Motor neuron (in vitro differentiated cells): ENCODE measurements around the gene ADH7. TPM values are rescaled to one million over a fixed set of nuclear protein-coding genes. Genes with fewer than 3 reads are reported as not detected.

Experiments used
- ATAC-seq, 8 experiments: fragments of 200-7000 bp; cut with Tn5 transposase; replicated peaks in 6 of 8; 2 replicates each; pipeline ENCODE4 v1.8.0; 2021; ENCODE audit warnings: mild to moderate bottlenecking in 8 of 8, moderate library complexity in 8 of 8
- H3K27ac ChIP-seq, 2 donors: fragments of 250-450 bp; sonication (Bioruptor Pico); 2 replicates each; pipeline ENCODE4 v1.9.0; 2021; ENCODE audit warnings: antibody characterized with exemption in 2 of 2, mild to moderate bottlenecking in 2 of 2, moderate library complexity in 1 of 2
- H3K4me1 ChIP-seq, 2 donors: fragments of 250-450 bp; sonication (Bioruptor Pico); replicated peaks in 1 of 2; 2 replicates each; pipeline ENCODE4 v1.6.1; 2021; ENCODE audit warnings: antibody characterized with exemption in 2 of 2, mild to moderate bottlenecking in 2 of 2, moderate library complexity in 1 of 2
- H3K4me3 ChIP-seq, 5 donors: fragments of 250-450 bp; sonication (Bioruptor Pico); 2 replicates each; pipeline ENCODE4 v1.9.0; 2021; ENCODE audit warnings: antibody characterized with exemption in 5 of 5, mild to moderate bottlenecking in 5 of 5, moderate library complexity in 4 of 5
- WGBS, 10 experiments: fragments of 450-650 bp; shearing (Covaris generic); methylation state at CpG; one replicate each; pipeline ENCODE4 v1.0.0; 2022; 5-methylcytosine and 5-hydroxymethylcytosine counted together
- in situ Hi-C, 9 experiments: fragments of 400-800 bp; cut with MboI; loops; one replicate each; pipeline ENCODE4 v1.15.0; 2021; ENCODE audit warnings: low sequenced_read_pairs in 9 of 9, low pct_unique_long_range_greater_than_20kb in 2 of 9; ENCODE audit not compliant: unreplicated experiment in 9 of 9
- total RNA-seq, 8 experiments: library from RNA; unstranded; fragments of 300-600 nt; gene quantifications; 2 replicates each; pipeline versions ENCODE4 v1.2.3 to v1.2.4, GENCODE V29; 2022

ADH7 gene
- total RNA-seq, 8 experiments from 2014 or later: 0.09 to 3.0 (median 0.29) TPM; not detected in 5

GRCh38 chr4:99411041-99411440 lies 24.1 kb downstream of the ADH7 start:
- in situ Hi-C loops: loop anchor here in 1 of 9 experiments (25.0 kb wide), 1 partner anchor 299 kb away; no protein-coding TSS in a partner anchor
- no peak for ATAC-seq
- Histone ChIP-seq H3K4me1 (no peaks in the 10 kb centered on the region), H3K27ac (no peak overlapping the region), H3K4me3 (no peak overlapping the region)

- H3K4me1 ChIP-seq: no peaks in the 10 kb centered on the region
- WGBS, 10 experiments: 89% methylated on average over 3 of the region's 5 CpGs; no CpG with 5 or more reads in 9 of the 10 experiments
- no peak overlapping the region for H3K27ac ChIP-seq
- no peak overlapping the region for H3K4me3 ChIP-seq
- in situ Hi-C loops: loop anchor here in 1 of 9 experiments (25.0 kb wide), 1 partner anchor 298 kb away; no protein-coding TSS in a partner anchor
- no peak for ATAC-seq
Measured at GRCh38 chr4:99410075-99410474, 25.1 kb downstream of the ADH7 start.

- ATAC-seq: no peak
- in situ Hi-C loops: loop anchor here in 2 of 9 experiments (10.0 to 25.0 kb wide), 3 partner anchors 204 to 296 kb away; no protein-coding TSS in a partner anchor
- Histone ChIP-seq H3K27ac (no peak overlapping the region), H3K4me1 (no peaks in the 10 kb centered on the region), H3K4me3 (no peak overlapping the region)
Measured at GRCh38 chr4:99408346-99408745, 26.8 kb downstream of the ADH7 start.

- 0 to 62% (median 36%) methylated on average over 2 to 6 of the region's 6 CpGs for WGBS, 10 experiments
- peak in 7 of 8 experiments; percentile 59 to 88 (median 78) for ATAC-seq
- in situ Hi-C loops: loop anchor here in 2 of 9 experiments (10.0 to 25.0 kb wide), 3 partner anchors 201 to 293 kb away; no protein-coding TSS in a partner anchor
- Histone ChIP-seq H3K27ac (no peak overlapping the region), H3K4me3 (no peak overlapping the region), H3K4me1 (no peaks in the 10 kb centered on the region)
Measured at GRCh38 chr4:99405433-99406115, 29.6 kb downstream of the ADH7 start.

GRCh38 chr4:99404595-99405287 lies 30.4 kb downstream of the ADH7 start:
- H3K4me1 ChIP-seq: no peaks in the 10 kb centered on the region
- peak in 3 of 8 experiments; percentile 36 to 66 (median 48) for ATAC-seq
- H3K27ac ChIP-seq: no peak overlapping the region
- in situ Hi-C loops: loop anchor here in 2 of 9 experiments (10.0 to 25.0 kb wide), 3 partner anchors 200 to 292 kb away; no protein-coding TSS in a partner anchor
- no peak overlapping the region for H3K4me3 ChIP-seq
- 18 to 90% (median 66%) methylated on average over 1 to 4 of the region's 4 CpGs; no CpG with 5 or more reads in 1 of the 10 experiments for WGBS, 10 experiments

GRCh38 chr4:99403380-99404184 lies 31.6 kb downstream of the ADH7 start:
- in situ Hi-C loops: loop anchor here in 2 of 9 experiments (10.0 to 25.0 kb wide), 3 partner anchors 199 to 291 kb away; no protein-coding TSS in a partner anchor
- WGBS, 10 experiments: 37 to 95% (median 73%) methylated on average over 3 to 5 of the region's 5 CpGs
- Histone ChIP-seq H3K4me1 (no peaks in the 10 kb centered on the region), H3K4me3 (no peak overlapping the region), H3K27ac (no peak overlapping the region)
- no peak for ATAC-seq

GRCh38 chr4:99402765-99403164 lies 32.4 kb downstream of the ADH7 start:
- Histone ChIP-seq H3K4me3 (no peak overlapping the region), H3K27ac (no peak overlapping the region), H3K4me1 (no peaks in the 10 kb centered on the region)
- ATAC-seq: no peak
- in situ Hi-C loops: loop anchor here in 2 of 9 experiments (10.0 to 25.0 kb wide), 3 partner anchors 198 to 290 kb away; no protein-coding TSS in a partner anchor
- 70 to 100% (median 89%) methylated on average over 1 to 3 of the region's 3 CpGs; no CpG with 5 or more reads in 1 of the 10 experiments for WGBS, 10 experiments

- no peak overlapping the region for H3K4me3 ChIP-seq
- in situ Hi-C loops: loop anchor here in 2 of 9 experiments (10.0 to 25.0 kb wide), 3 partner anchors 196 to 289 kb away; no protein-coding TSS in a partner anchor
- no peak for ATAC-seq
- H3K4me1 ChIP-seq: no peaks in the 10 kb centered on the region
- H3K27ac ChIP-seq: no peak overlapping the region
Measured at GRCh38 chr4:99400831-99401230, 34.3 kb downstream of the ADH7 start.

- no peak overlapping the region for H3K27ac ChIP-seq
- in situ Hi-C loops: no loop called here
- H3K4me3 ChIP-seq: no peak overlapping the region
- H3K4me1 ChIP-seq: no peaks in the 10 kb centered on the region
- peak in 2 of 8 experiments; percentile 94 to 98 for ATAC-seq
- WGBS, 10 experiments: 0 to 86% (median 53%) methylated on average over 1 of the region's 1 CpG; no CpG with 5 or more reads in 2 of the 10 experiments
Measured at GRCh38 chr4:99399017-99399416, 36.1 kb downstream of the ADH7 start.

- no peaks in the 10 kb centered on the region for H3K4me1 ChIP-seq
- no peak for ATAC-seq
- 33 to 100% (median 100%) methylated on average over 1 to 2 of the region's 3 CpGs; no CpG with 5 or more reads in 1 of the 10 experiments for WGBS, 10 experiments
- in situ Hi-C loops: no loop called here
- H3K27ac ChIP-seq: no peak overlapping the region
- no peak overlapping the region for H3K4me3 ChIP-seq
Measured at GRCh38 chr4:99395595-99396364, 39.4 kb downstream of the ADH7 start.

- ATAC-seq: no peak
- H3K4me1 ChIP-seq: no peaks in the 10 kb centered on the region
- no peak overlapping the region for H3K27ac ChIP-seq
- H3K4me3 ChIP-seq: no peak overlapping the region
- in situ Hi-C loops: no loop called here
Measured at GRCh38 chr4:99394896-99395295, 40.2 kb downstream of the ADH7 start.

GRCh38 chr4:99390055-99390454 lies 45.1 kb downstream of the ADH7 start:
- no peak overlapping the region for H3K4me3 ChIP-seq
- no peak for ATAC-seq
- 33 to 100% (median 91%) methylated on average over 1 of the region's 1 CpG for WGBS, 10 experiments
- in situ Hi-C loops: no loop called here
- H3K4me1 ChIP-seq: no peaks in the 10 kb centered on the region
- H3K27ac ChIP-seq: no peak overlapping the region
